K562 (cell line): ENCODE data around the gene SLC1A2. TPM values are rescaled to one million over a fixed set of nuclear protein-coding genes. Genes with fewer than 3 reads are reported as not detected.

ENCODE experiments used
- ATAC-seq: fragments of 200-7000 bp; cut with Tn5 transposase; 3 replicates; pipeline ENCODE4 v1.9.1; 2020; ENCODE audit warnings: moderate library complexity
- BruUV-seq: library from RNA; stranded (reverse); fragments of 400-500 nt; replicated peaks from 2 replicates; lab custom pipeline; 2021; lab: Mats Ljungman, UMichigan
- CTCF ChIA-PET: fragments of 300-600 bp; formaldehyde crosslinking; extraction: SDS; loops from one replicate; lab custom pipeline; 2021; ENCODE audit warnings: low intra/inter-chr PET ratio; lab: Yijun Ruan, JAX
- POLR2A ChIA-PET: fragments of 300-600, 350-650 bp; sonication (Branson Sonifier 250); formaldehyde crosslinking; extraction: SDS; loops from one replicate; lab custom pipeline; 2021; ENCODE audit warnings: antibody characterized with exemption, inconsistent platforms; lab: Yijun Ruan, JAX
- DNase-seq, 4 experiments: peaks; one replicate each; pipeline versions ENCODE4 v3.0.0 to v3.0.0-alpha.2; 2011 to 2018; ENCODE audit warnings: low spot score in 3 of 4, mixed read lengths in 3 of 4; ENCODE audit errors: extremely low read depth in 1 of 4
- FAIRE-seq: peaks from 2 replicates; lab custom pipeline; 2011; peaks lifted over from hg19 to GRCh38; lab: Jason Lieb, UNC
- H2AFZ ChIP-seq: 2 replicates; pipeline ENCODE4 v1.6.0; 2011; ENCODE audit warnings: low read depth, low read length, control low read depth, inconsistent platforms
- H3K27ac ChIP-seq: fragments of 200-600 bp; 3 replicates; pipeline ENCODE4 v1.8.0; 2011; ENCODE audit warnings: low read depth, mild to moderate bottlenecking, control low read depth, inconsistent platforms, low read length, moderate library complexity, mixed read lengths; ENCODE audit errors: extremely low read depth
- H3K27me3 ChIP-seq, 2 experiments: fragments of 300-600 bp in 1 of 2; 2 replicates in 1 of 2; 3 replicates in 1 of 2; pipeline versions ENCODE4 v1.6.0 to v1.8.0; 2011; ENCODE audit warnings: inconsistent platforms in 2 of 2, low read length in 2 of 2, mild to moderate bottlenecking in 1 of 2, mixed read lengths in 1 of 2, moderate library complexity in 1 of 2; ENCODE audit not compliant: control insufficient read depth in 2 of 2, insufficient read depth in 2 of 2
- H3K36me3 ChIP-seq: fragments of 300-600 bp; 3 replicates; pipeline ENCODE4 v1.8.0; 2011; ENCODE audit warnings: mild to moderate bottlenecking, low read length, inconsistent platforms; ENCODE audit not compliant: control insufficient read depth, insufficient read depth
- H3K4me1 ChIP-seq, 2 experiments: fragments of 200-600 bp in 1 of 2; replicated peaks in 1 of 2; 2 replicates in 1 of 2; 3 replicates in 1 of 2; pipeline versions ENCODE4 v1.5.1 to v1.8.0; 2011; ENCODE audit warnings: inconsistent platforms in 2 of 2, low read length in 2 of 2, mild to moderate bottlenecking in 1 of 2, mixed read lengths in 1 of 2, moderate library complexity in 1 of 2; ENCODE audit not compliant: control insufficient read depth in 2 of 2, insufficient read depth in 2 of 2
- H3K4me2 ChIP-seq: 2 replicates; pipeline ENCODE4 v1.6.1; 2011; ENCODE audit warnings: low read length, control low read depth, inconsistent platforms, mixed read lengths; ENCODE audit not compliant: insufficient read depth
- H3K4me3 ChIP-seq: fragments of 200-600 bp; sonication (generic), shearing (Covaris generic); 2 replicates; pipeline ENCODE4 v1.5.1; 2016; ENCODE audit warnings: control low read depth, inconsistent platforms
- H3K79me2 ChIP-seq: fragments of 200-600 bp; 3 replicates; pipeline ENCODE4 v1.8.0; 2011; ENCODE audit warnings: low read length, inconsistent platforms; ENCODE audit not compliant: control insufficient read depth, insufficient read depth
- H3K9ac ChIP-seq, 2 experiments: 2 replicates each; pipeline versions ENCODE4 v1.6.0 to v1.6.1; 2011; ENCODE audit warnings: low read depth in 2 of 2, low read length in 2 of 2, control low read depth in 1 of 2, inconsistent platforms in 1 of 2, mild to moderate bottlenecking in 1 of 2, mixed read lengths in 1 of 2; ENCODE audit not compliant: insufficient read depth in 1 of 2
- H3K9me1 ChIP-seq: one replicate; pipeline ENCODE4 v1.6.0; 2011; ENCODE audit warnings: inconsistent platforms, mild to moderate bottlenecking, low read length, moderate library complexity; ENCODE audit not compliant: control insufficient read depth, insufficient read depth
- H3K9me3 ChIP-seq: replicated peaks from 2 replicates; pipeline ENCODE4 v1.5.1; 2011; ENCODE audit warnings: low read depth, low read length, inconsistent platforms; ENCODE audit not compliant: control insufficient read depth, insufficient read depth
- H4K20me1 ChIP-seq: replicated peaks from 2 replicates; pipeline ENCODE4 v1.6.1; 2011; ENCODE audit warnings: low read length, inconsistent platforms, mixed read lengths; ENCODE audit not compliant: control insufficient read depth, insufficient read depth
- EP300 ChIP-seq: IDR thresholded peaks from 2 replicates; pipeline ENCODE4 v1.6.1; 2012; ENCODE audit warnings: low read length, improper control_type of control experiment
- RBM39 ChIP-seq: fragments of 200-400 bp; formaldehyde crosslinking; optimal IDR thresholded peaks from 2 replicates; pipeline ENCODE3; 2018; ENCODE audit warnings: low read depth, low read length
- RFX1 ChIP-seq: fragments of 450-650 bp; IDR thresholded peaks from 2 replicates; pipeline ENCODE4 v1.6.1; 2016; ENCODE audit warnings: mild to moderate bottlenecking, moderate library complexity
- SNIP1 ChIP-seq: fragments of 450-650 bp; IDR thresholded peaks from 2 replicates; pipeline ENCODE4 v1.7.1; 2017; ENCODE audit warnings: low read depth, mild to moderate bottlenecking
- SREBF1 ChIP-seq: fragments of 150-350 bp; IDR thresholded peaks from 2 replicates; pipeline ENCODE4 v1.6.1; 2014; ENCODE audit warnings: antibody characterized with exemption, low read depth, low read length, borderline replicate concordance
- TAF1 ChIP-seq: IDR thresholded peaks from 2 replicates; pipeline ENCODE4 v1.6.1; 2011; ENCODE audit warnings: mild to moderate bottlenecking, low read length, moderate library complexity; ENCODE audit not compliant: insufficient read depth, control insufficient read depth, severe bottlenecking; ENCODE audit errors: extremely low read depth
- TSC22D4 ChIP-seq: fragments of 450-650 bp; IDR thresholded peaks from 2 replicates; pipeline ENCODE4 v1.6.1; 2016; ENCODE audit warnings: missing genetic modification characterization, missing biosample characterization, control low read depth
- ZNF146 ChIP-seq: IDR thresholded peaks from one replicate; pipeline ENCODE4 v1.6.1; 2018; ENCODE audit warnings: missing compliant biosample characterization; ENCODE audit not compliant: unreplicated experiment
- ZNF699 ChIP-seq: fragments of 250-450 bp; sonication (Bioruptor Pico); IDR thresholded peaks from 2 replicates; pipeline ENCODE4 v1.8.0; 2021; ENCODE audit warnings: mild to moderate bottlenecking, moderate library complexity; ENCODE audit not compliant: insufficient replicate concordance
- WGBS: fragments of 100-300 bp; shearing (Covaris generic); methylation state at CpG from one replicate; pipeline ENCODE4 v1.1.6; 2016; ENCODE audit warnings: low coverage, mixed read lengths; ENCODE audit not compliant: insufficient coverage; ENCODE audit errors: missing lambda C conversion rate; 5-methylcytosine and 5-hydroxymethylcytosine counted together
- in situ Hi-C: fragments of 300-500 bp; cut with MboI; formaldehyde crosslinking; loops from 4 replicates; pipeline ENCODE4 v1.15.0; 2018; ENCODE audit warnings: inconsistent platforms, mixed read lengths
- intact Hi-C: fragments of 100-400 bp; cut with micrococcal nuclease; formaldehyde crosslinking; loops from 2 replicates; pipeline ENCODE4 v1.14.2; 2022
- polyA plus RNA-seq, 8 experiments: library from polyadenylated mRNA; depleted of rRNA in 4 of 8; stranded (reverse) in 5 of 8; unstranded in 3 of 8; fragments of >200 nt; fragmentation: Nextera tagmentation in 2 of 8; fragmentation: Illumina TruSeq in 1 of 8; extraction: Ambion mirVana in 2 of 8; extraction: Trizol in 1 of 8; gene quantifications; 2 replicates each; pipeline versions ENCODE4 v1.2.1 to v1.2.3, GENCODE V29; 2011 to 2014; ENCODE audit warnings: inconsistent platforms in 1 of 8, missing spikeins in 1 of 8
- total RNA-seq, 7 experiments: library from RNA; depleted of rRNA in 6 of 7; stranded (reverse); fragments of >200 nt in 6 of 7; fragmentation: Illumina TruSeq in 2 of 7; extraction: Trizol in 2 of 7; gene quantifications; 2 replicates each; pipeline versions ENCODE4 v1.2.1 to v1.2.3, GENCODE V29; 2011 to 2021; ENCODE audit warnings: low replicate concordance in 1 of 7

Gene SLC1A2
- total and polyA plus RNA-seq, 9 of the 15 experiments (the other 6 are each of a cell fraction or from before 2014, with no cell fraction given) = 0.03 to 0.07 (median 0.04) TPM; not detected in 5

DNA sequence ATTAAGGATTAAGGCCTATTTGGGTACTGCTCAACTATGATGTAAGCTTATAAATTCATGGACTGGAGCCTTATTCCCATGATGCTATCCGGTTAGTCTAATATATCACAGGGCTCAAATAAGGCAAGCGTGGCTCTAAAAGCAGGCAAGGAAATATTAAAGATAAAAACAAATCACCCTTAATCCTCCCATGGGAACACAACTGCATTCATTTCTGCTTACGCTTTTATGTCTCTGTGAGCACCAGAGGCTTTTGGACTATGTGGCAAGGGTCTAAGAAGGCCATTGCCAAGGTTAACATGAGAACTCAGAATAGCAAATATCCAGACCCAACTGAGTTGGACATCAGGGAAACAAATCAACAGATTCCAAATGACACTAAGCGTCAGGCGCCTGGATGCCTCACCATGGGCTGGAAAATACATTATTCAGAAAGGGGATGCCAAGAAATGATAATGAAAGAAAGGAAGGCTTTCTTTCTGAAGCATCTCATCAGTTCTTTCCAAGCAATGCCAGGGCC lies 138.1 kb downstream of the SLC1A2 start:
- POLR2A ChIA-PET = interaction anchor here (0.5 to 0.8 kb wide), 2 partner anchors 9 to 916 kb away, joined by 3 to 5 read pairs; no protein-coding TSS in a partner anchor

GRCh38 chr11:35280727-35281126 lies 138.6 kb downstream of the SLC1A2 start:
- no peaks in the 10 kb centered on the region for H3K9me1 ChIP-seq
- intact Hi-C loops (no loop called here), in situ Hi-C loops (no loop called here)
- peaks cover 10 to 15% of the 10 kb centered on the region in 2 experiments; a peak in 3 of 5 replicates for H3K27me3 ChIP-seq
- no peak for ATAC-seq
- WGBS = 13% methylated on average over 7 of the region's 7 CpGs
- TF ChIP-seq RBM39 = no peak
- no peak for TF ChIP-seq TAF1
- TF ChIP-seq RFX1 = peak; percentile 23
- no peak overlapping the region for H2AFZ ChIP-seq
- H3K4me3 ChIP-seq = no peak overlapping the region
- no peak overlapping the region for H3K27ac ChIP-seq
- H3K4me2 ChIP-seq = no peak overlapping the region
- H4K20me1 ChIP-seq = no peaks in the 10 kb centered on the region
- H3K36me3 ChIP-seq = no peaks in the 10 kb centered on the region
- ChIA-PET POLR2A (interaction anchor here (0.5 kb wide), 1 partner anchor 916 kb away, joined by 5 read pairs; no protein-coding TSS in a partner anchor), CTCF (no interaction called here)
- H3K9me3 ChIP-seq = no peaks in the 10 kb centered on the region
- no peaks in the 10 kb centered on the region for H3K79me2 ChIP-seq
- BruUV-seq = no TSS peak
- no peaks in the 10 kb centered on the region for H3K4me1 ChIP-seq
- DNase-seq = no peak
- H3K9ac ChIP-seq = no peak overlapping the region
- no peak for FAIRE-seq

More for the DNA sequence above, 138.1 kb downstream of the SLC1A2 start:
- Histone ChIP-seq H3K4me2 (no peak overlapping the region), H3K9me3 (no peaks in the 10 kb centered on the region), H3K4me3 (no peak overlapping the region), H3K79me2 (no peaks in the 10 kb centered on the region), H3K9ac (no peak overlapping the region), H2AFZ (no peak overlapping the region), H4K20me1 (no peaks in the 10 kb centered on the region), H3K36me3 (no peaks in the 10 kb centered on the region), H3K27ac (no peak overlapping the region), H3K9me1 (no peaks in the 10 kb centered on the region)
- CTCF ChIA-PET = no interaction called here
- WGBS = 7% methylated on average over 5 of the region's 5 CpGs
- in situ Hi-C loops = no loop called here
- DNase-seq = no peak
- ATAC-seq = no peak
- FAIRE-seq = no peak
- no TSS peak for BruUV-seq
- TF ChIP-seq ZNF699 (no peak), SNIP1 (no peak), TSC22D4 (no peak), SREBF1 (no peak), ZNF146 (CRISPR knock-in tag) (no peak), EP300 (no peak)
- TF ChIP-seq, all 486 proteins: peak for 0
- H3K27me3 ChIP-seq = peaks cover 10 to 15% of the 10 kb centered on the region in 2 experiments; a peak in 3 of 5 replicates
- intact Hi-C loops = no loop called here
- no peaks in the 10 kb centered on the region for H3K4me1 ChIP-seq
